ENCODE results near the gene COIL. TPM values are rescaled to one million over a fixed set of nuclear protein-coding genes. Genes with fewer than 3 reads are reported as not detected.

COIL gene
- total RNA-seq, 1 donor, result 13.3 TPM

- TF ChIP-seq CTCF (IDR thresholded peaks at IDR 0.05; ENCODE audit: insufficient read depth, low read length), result no peak
- DNase-seq (ENCODE audit: low read depth), result no peak
- H3K4me3 ChIP-seq (ENCODE audit: low read depth, low read length), result no peak overlapping the region
These were observed 43.1 kb downstream of the COIL start for GRCh38 chr17:56917559-56918296.

- no peak for DNase-seq (ENCODE audit: low read depth)
- H3K4me3 ChIP-seq (ENCODE audit: low read depth, low read length), result peak overlapping the region; percentile 98
- no peak for TF ChIP-seq CTCF (IDR thresholded peaks at IDR 0.05; ENCODE audit: insufficient read depth, low read length)
These were observed 46.1 kb downstream of the COIL start for GRCh38 chr17:56914581-56915273.

- no peak for TF ChIP-seq CTCF (IDR thresholded peaks at IDR 0.05; ENCODE audit: insufficient read depth, low read length)
- DNase-seq (ENCODE audit: low read depth), result peak; percentile 79
- peak within 1 kb of the TSS; percentile 98 for H3K4me3 ChIP-seq (ENCODE audit: low read depth, low read length)
These were observed 46.8 kb downstream of the COIL start, which contains the start of gene TRIM25 for GRCh38 chr17:56913867-56914580. TSS of gene TRIM25 (minus strand) at chr17:56914049. CDS start at chr17:56913988, 61 bp downstream.

- peak overlapping the region; percentile 98 for H3K4me3 ChIP-seq (ENCODE audit: low read depth, low read length)
- TF ChIP-seq CTCF (IDR thresholded peaks at IDR 0.05; ENCODE audit: insufficient read depth, low read length), result no peak
- DNase-seq (ENCODE audit: low read depth), result no peak
These were observed 47.4 kb downstream of the COIL start for GRCh38 chr17:56913353-56913866.

GRCh38 chr17:56913000-56913311, 47.9 kb downstream of the COIL start:
- DNase-seq (ENCODE audit: low read depth), result no peak
- H3K4me3 ChIP-seq (ENCODE audit: low read depth, low read length), result peak overlapping the region; percentile 98
- no peak for TF ChIP-seq CTCF (IDR thresholded peaks at IDR 0.05; ENCODE audit: insufficient read depth, low read length)

- peak; percentile 59 for DNase-seq (ENCODE audit: low read depth)
- peak overlapping the region; percentile 98 for H3K4me3 ChIP-seq (ENCODE audit: low read depth, low read length)
- TF ChIP-seq CTCF (IDR thresholded peaks at IDR 0.05; ENCODE audit: insufficient read depth, low read length), result no peak
These were observed 48.5 kb downstream of the COIL start for GRCh38 chr17:56912105-56912999.
